HepG2 (cell line): ENCODE measurements around the gene TTLL13. TPM values are rescaled to one million over a fixed set of nuclear protein-coding genes. Genes with fewer than 3 reads are reported as not detected.

Experiments used
- ATRX ChIP-seq: sonication (generic); formaldehyde crosslinking; IDR thresholded peaks from 2 replicates; pipeline ENCODE4 v1.4.0; 2020; ENCODE audit warnings: missing genetic modification reagents, borderline replicate concordance
- BCL3 ChIP-seq: sonication (generic); formaldehyde crosslinking; IDR thresholded peaks from 2 replicates; pipeline ENCODE4 v1.5.1; 2020; ENCODE audit warnings: mild to moderate bottlenecking, missing genetic modification reagents, moderate library complexity
- ELF3 ChIP-seq: IDR thresholded peaks from 2 replicates; pipeline ENCODE4 v1.6.1; 2016; ENCODE audit warnings: missing genetic modification reagents, missing compliant biosample characterization
- GATAD2A ChIP-seq: IDR thresholded peaks from 2 replicates; pipeline ENCODE4 v1.6.1; 2016
- JUN ChIP-seq: sonication (generic); formaldehyde crosslinking; IDR thresholded peaks from 2 replicates; pipeline ENCODE4 v1.4.0; 2020; ENCODE audit warnings: mild to moderate bottlenecking, missing genetic modification reagents
- MAF1 ChIP-seq: sonication (generic); formaldehyde crosslinking; IDR thresholded peaks from 2 replicates; pipeline ENCODE4 v1.5.0; 2020; ENCODE audit warnings: missing genetic modification reagents, borderline replicate concordance
- PATZ1 ChIP-seq: sonication (generic); formaldehyde crosslinking; IDR thresholded peaks from 2 replicates; pipeline ENCODE4 v1.4.0; 2020; ENCODE audit warnings: missing genetic modification reagents
- RAD21 ChIP-seq: fragments of 450-650 bp; formaldehyde crosslinking; IDR thresholded peaks from 2 replicates; pipeline ENCODE4 v1.5.0; 2020; ENCODE audit warnings: mild to moderate bottlenecking
- SAP130 ChIP-seq: IDR thresholded peaks from 2 replicates; pipeline ENCODE4 v1.6.1; 2016; ENCODE audit warnings: low read depth
- SIX4 ChIP-seq: sonication (generic); formaldehyde crosslinking; IDR thresholded peaks from 2 replicates; pipeline ENCODE4 v1.4.0; 2020; ENCODE audit warnings: missing genetic modification reagents
- TARDBP ChIP-seq: sonication (generic); formaldehyde crosslinking; IDR thresholded peaks from 2 replicates; pipeline ENCODE4 v1.8.0; 2022; ENCODE audit warnings: mild to moderate bottlenecking, missing genetic modification reagents
- ZBTB3 ChIP-seq: sonication (generic); formaldehyde crosslinking; IDR thresholded peaks from 2 replicates; pipeline ENCODE4 v1.4.0; 2020; ENCODE audit warnings: low read depth, mild to moderate bottlenecking, moderate library complexity, missing genetic modification reagents, borderline replicate concordance
- ZBTB33 ChIP-seq: sonication (generic); formaldehyde crosslinking; IDR thresholded peaks from 2 replicates; pipeline ENCODE4 v1.4.0; 2020; ENCODE audit warnings: missing genetic modification reagents
- ZBTB44 ChIP-seq: sonication (generic); formaldehyde crosslinking; IDR thresholded peaks from 2 replicates; pipeline ENCODE4 v1.4.0; 2020; ENCODE audit warnings: missing genetic modification reagents
- ZNF18 ChIP-seq: sonication (generic); formaldehyde crosslinking; IDR thresholded peaks from 2 replicates; pipeline ENCODE4 v1.8.0; 2022; ENCODE audit warnings: mild to moderate bottlenecking, missing genetic modification reagents; ENCODE audit not compliant: insufficient replicate concordance
- ZNF251 ChIP-seq: sonication (generic); formaldehyde crosslinking; IDR thresholded peaks from 2 replicates; pipeline ENCODE4 v1.9.0; 2021; ENCODE audit warnings: mild to moderate bottlenecking, missing genetic modification reagents
- ZNF558 ChIP-seq: sonication (generic); formaldehyde crosslinking; IDR thresholded peaks from 2 replicates; pipeline ENCODE4 v1.9.0; 2022; ENCODE audit warnings: mild to moderate bottlenecking, missing genetic modification reagents, borderline replicate concordance
- ZNF674 ChIP-seq: sonication (generic); formaldehyde crosslinking; IDR thresholded peaks from 2 replicates; pipeline ENCODE4 v1.5.0; 2020; ENCODE audit warnings: low read depth, mild to moderate bottlenecking, missing genetic modification reagents
- ZNF83 ChIP-seq: sonication (generic); formaldehyde crosslinking; IDR thresholded peaks from 2 replicates; pipeline ENCODE4 v1.4.0; 2020; ENCODE audit warnings: missing genetic modification reagents, mild to moderate bottlenecking, borderline replicate concordance
- ZSCAN29 ChIP-seq: sonication (generic); formaldehyde crosslinking; conservative IDR thresholded peaks from 2 replicates; pipeline ENCODE4 v1.4.0; 2020; ENCODE audit warnings: mild to moderate bottlenecking, missing genetic modification reagents
- polyA plus RNA-seq, 8 experiments: library from polyadenylated mRNA; depleted of rRNA in 3 of 8; stranded (reverse) in 7 of 8; unstranded in 1 of 8; fragments of >200 nt; fragmentation: Illumina TruSeq in 4 of 8; extraction: Trizol in 4 of 8; gene quantifications; 2 replicates each; pipeline versions ENCODE4 v1.2.1 to v1.2.3, GENCODE V29; 2011 to 2016; ENCODE audit warnings: low read depth in 4 of 8, missing spikeins in 1 of 8, mixed read lengths in 1 of 8; ENCODE audit not compliant: insufficient read depth in 1 of 8
- total RNA-seq, 5 experiments: library from RNA; depleted of rRNA; stranded (reverse); fragments of >200 nt; fragmentation: Illumina TruSeq; extraction: Trizol; gene quantifications; 2 replicates each; pipeline ENCODE4 v1.2.3, GENCODE V29; 2016; ENCODE audit warnings: low read depth in 1 of 5

TTLL13 gene
- total and polyA plus RNA-seq, 2 of the 13 experiments (the other 11 are each of a cell fraction or from before 2014, with no cell fraction given): 0.07 to 0.29 TPM

- TF ChIP-seq ZNF558 (CRISPR knock-in tag) (no peak; the same call in 1 of the 2 replicates), TARDBP (CRISPR knock-in tag) (no peak), JUN (CRISPR knock-in tag) (0 out of 2 replicates have a peak, but pooled peaks have one; percentile 49), ZSCAN29 (0 out of 2 replicates have a peak, but pooled peaks have one; percentile 31), ATRX (CRISPR knock-in tag) (no peak), ZNF83 (CRISPR knock-in tag) (no peak), ZBTB33 (no peak), GATAD2A (CRISPR knock-in tag) (peak; percentile 35; the same call in 1 of the 2 replicates), SAP130 (CRISPR knock-in tag) (peak; percentile 65), PATZ1 (no peak), SIX4 (CRISPR knock-in tag) (no peak), ZNF674 (CRISPR knock-in tag) (0 out of 2 replicates have a peak, but pooled peaks have one; percentile 8), ZBTB3 (CRISPR knock-in tag) (0 out of 2 replicates have a peak, but pooled peaks have one; percentile 79), MAF1 (CRISPR knock-in tag) (no peak), ELF3 (CRISPR knock-in tag) (peak; percentile 3; the same call in 1 of the 2 replicates), ZNF251 (CRISPR knock-in tag) (no peak), BCL3 (CRISPR knock-in tag) (no peak), ZNF18 (CRISPR knock-in tag) (peak; percentile 77), ZBTB44 (no peak), RAD21 (CRISPR knock-in tag) (no peak)
Measured at GRCh38 chr15:90234096-90234988, 15.0 kb upstream of the TTLL13 start, which contains the start of gene GDPGP1 (continued).
